IPS-18c (cell line): ENCODE data around the gene SETBP1.

ENCODE experiments used
- H3K4me3 ChIP-seq: 2 replicates; pipeline ENCODE4 v1.7.0; 2013; ENCODE audit warnings: low read depth, mild to moderate bottlenecking, low read length, moderate library complexity; ENCODE audit not compliant: insufficient read depth
- H3K9me3 ChIP-seq: one replicate; pipeline ENCODE4 v1.6.1; 2013; ENCODE audit warnings: mild to moderate bottlenecking, low read length, moderate library complexity; ENCODE audit not compliant: control insufficient read depth, insufficient read depth

The SETBP1 gene

GRCh38 chr18:44903327-44903726, 222.6 kb downstream of the SETBP1 start:
- Histone ChIP-seq H3K4me3 (no peak overlapping the region), H3K9me3 (no peaks in the 10 kb centered on the region)

GRCh38 chr18:44904768-44905167, 224.1 kb downstream of the SETBP1 start:
- Histone ChIP-seq H3K4me3 (no peak overlapping the region), H3K9me3 (no peaks in the 10 kb centered on the region)

GRCh38 chr18:44909191-44909719, 228.6 kb downstream of the SETBP1 start:
- Histone ChIP-seq H3K9me3 (no peaks in the 10 kb centered on the region), H3K4me3 (no peak overlapping the region)

- Histone ChIP-seq H3K4me3 (no peak overlapping the region), H3K9me3 (no peaks in the 10 kb centered on the region)
These were observed 230.6 kb downstream of the SETBP1 start for GRCh38 chr18:44911260-44911659.

- Histone ChIP-seq H3K4me3 (no peak overlapping the region), H3K9me3 (no peaks in the 10 kb centered on the region)
These were observed 231.1 kb downstream of the SETBP1 start for GRCh38 chr18:44911773-44912172.

GRCh38 chr18:44912740-44913478, 232.2 kb downstream of the SETBP1 start:
- Histone ChIP-seq H3K4me3 (no peak overlapping the region), H3K9me3 (no peaks in the 10 kb centered on the region)

GRCh38 chr18:44914028-44914427, 233.3 kb downstream of the SETBP1 start:
- no peak overlapping the region for H3K4me3 ChIP-seq
- H3K9me3 ChIP-seq: no peaks in the 10 kb centered on the region

- no peak overlapping the region for H3K4me3 ChIP-seq
- H3K9me3 ChIP-seq: no peaks in the 10 kb centered on the region
These were observed 234.5 kb downstream of the SETBP1 start for GRCh38 chr18:44915213-44915612.

- H3K9me3 ChIP-seq: no peaks in the 10 kb centered on the region
These were observed 235.0 kb downstream of the SETBP1 start for GRCh38 chr18:44915661-44916060.

GRCh38 chr18:44916429-44917207, 235.9 kb downstream of the SETBP1 start:
- no peaks in the 10 kb centered on the region for H3K9me3 ChIP-seq
- H3K4me3 ChIP-seq: no peak overlapping the region

More at GRCh38 chr18:44915661-44916060, 235.0 kb downstream of the SETBP1 start:
- no peak overlapping the region for H3K4me3 ChIP-seq

GRCh38 chr18:44917216-44918141, 236.8 kb downstream of the SETBP1 start:
- Histone ChIP-seq H3K4me3 (no peak overlapping the region), H3K9me3 (no peaks in the 10 kb centered on the region)

GRCh38 chr18:44918142-44918476, 237.4 kb downstream of the SETBP1 start:
- Histone ChIP-seq H3K4me3 (no peak overlapping the region), H3K9me3 (no peaks in the 10 kb centered on the region)

- H3K9me3 ChIP-seq: no peaks in the 10 kb centered on the region
- no peak overlapping the region for H3K4me3 ChIP-seq
These were observed 239.8 kb downstream of the SETBP1 start for GRCh38 chr18:44920441-44920840.

GRCh38 chr18:44921974-44922373, 241.3 kb downstream of the SETBP1 start:
- Histone ChIP-seq H3K9me3 (no peaks in the 10 kb centered on the region), H3K4me3 (no peak overlapping the region)

GRCh38 chr18:44922968-44923367, 242.3 kb downstream of the SETBP1 start:
- H3K9me3 ChIP-seq: no peaks in the 10 kb centered on the region
- H3K4me3 ChIP-seq: no peak overlapping the region

- Histone ChIP-seq H3K4me3 (no peak overlapping the region), H3K9me3 (no peaks in the 10 kb centered on the region)
These were observed 244.3 kb downstream of the SETBP1 start for GRCh38 chr18:44924785-44925499.
